GM12864 (cell line): ENCODE measurements around the gene SIN3A.

Experiments
- DNase-seq: peaks from one replicate; pipeline ENCODE4 v3.0.0-alpha.2; 2011; ENCODE audit warnings: low read depth
- H3K4me3 ChIP-seq: 2 replicates; pipeline ENCODE4 v1.5.1; 2011; ENCODE audit warnings: mild to moderate bottlenecking, low read depth, low read length, control low read depth
- TF ChIP-seq, protein P1 (sequence below): IDR thresholded peaks from 2 replicates; pipeline ENCODE4 v1.5.1; 2011; ENCODE audit warnings: low read depth, mild to moderate bottlenecking, moderate library complexity, low read length, control low read depth, inconsistent platforms; ENCODE audit errors: missing control alignments

The SIN3A gene

DNA sequence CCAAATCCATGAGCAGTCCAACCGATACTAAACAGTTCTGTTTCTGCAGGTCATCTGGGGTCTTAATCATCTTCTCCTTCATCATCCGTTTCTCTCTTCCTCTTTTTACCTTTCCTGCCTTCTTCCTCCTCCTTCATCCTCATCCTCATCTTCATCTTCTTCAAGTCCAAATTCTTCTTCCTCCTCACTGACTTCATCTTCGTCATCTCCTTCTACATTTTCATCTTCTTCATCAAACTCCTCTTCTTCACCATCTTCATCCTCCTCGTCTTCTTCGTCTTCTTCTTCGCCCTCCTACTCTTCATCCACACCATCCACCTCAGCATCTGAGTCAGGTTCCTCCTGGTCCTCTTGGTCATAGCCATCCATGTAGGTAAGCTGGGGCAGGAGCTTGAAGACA, 129.8 kb downstream of the SIN3A start:
- H3K4me3 ChIP-seq = no peak overlapping the region
- TF ChIP-seq, protein P1, sequence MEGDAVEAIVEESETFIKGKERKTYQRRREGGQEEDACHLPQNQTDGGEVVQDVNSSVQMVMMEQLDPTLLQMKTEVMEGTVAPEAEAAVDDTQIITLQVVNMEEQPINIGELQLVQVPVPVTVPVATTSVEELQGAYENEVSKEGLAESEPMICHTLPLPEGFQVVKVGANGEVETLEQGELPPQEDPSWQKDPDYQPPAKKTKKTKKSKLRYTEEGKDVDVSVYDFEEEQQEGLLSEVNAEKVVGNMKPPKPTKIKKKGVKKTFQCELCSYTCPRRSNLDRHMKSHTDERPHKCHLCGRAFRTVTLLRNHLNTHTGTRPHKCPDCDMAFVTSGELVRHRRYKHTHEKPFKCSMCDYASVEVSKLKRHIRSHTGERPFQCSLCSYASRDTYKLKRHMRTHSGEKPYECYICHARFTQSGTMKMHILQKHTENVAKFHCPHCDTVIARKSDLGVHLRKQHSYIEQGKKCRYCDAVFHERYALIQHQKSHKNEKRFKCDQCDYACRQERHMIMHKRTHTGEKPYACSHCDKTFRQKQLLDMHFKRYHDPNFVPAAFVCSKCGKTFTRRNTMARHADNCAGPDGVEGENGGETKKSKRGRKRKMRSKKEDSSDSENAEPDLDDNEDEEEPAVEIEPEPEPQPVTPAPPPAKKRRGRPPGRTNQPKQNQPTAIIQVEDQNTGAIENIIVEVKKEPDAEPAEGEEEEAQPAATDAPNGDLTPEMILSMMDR = no peak
- no peak for DNase-seq
